ENCODE results near the gene CRX. TPM values are rescaled to one million over a fixed set of nuclear protein-coding genes. Genes with fewer than 3 reads are reported as not detected.
"Not testable (repeated sequence)": the region's sequence is repeated elsewhere in the genome, so short reads cannot be mapped to it uniquely, and the experiment has no call there.

The CRX gene
- total and polyA plus RNA-seq, 2 donors (not counting 3 experiments of a cell fraction or from before 2014, with no cell fraction given), result not detected

DNA sequence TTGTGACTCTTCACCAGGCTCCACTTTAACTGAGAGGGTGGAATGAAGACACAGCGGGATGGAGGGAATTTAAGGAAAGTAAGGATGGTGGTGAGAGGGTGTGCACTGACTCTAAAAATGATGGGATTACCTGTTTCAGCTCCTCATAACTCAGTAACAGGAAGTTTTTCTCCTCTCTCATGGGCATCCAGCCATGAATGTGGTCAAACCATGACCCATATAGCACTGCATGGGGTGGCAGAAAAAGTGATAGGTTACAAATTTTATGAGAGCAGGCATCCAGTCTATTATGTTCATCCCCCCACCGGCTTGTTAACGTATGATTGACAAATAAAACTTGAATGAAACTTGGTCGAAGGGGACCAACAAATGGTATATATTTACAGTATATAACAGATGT, 57.2 kb downstream of the CRX start:
- H3K9me3 ChIP-seq (replicated peaks; ENCODE audit: control insufficient read depth, insufficient read depth, low read length), result no peaks in the 10 kb centered on the region
- no peak overlapping the region for H3K9ac ChIP-seq (replicated peaks; ENCODE audit: extremely low read depth, insufficient read depth, low read length)
- H3K4me2 ChIP-seq (ENCODE audit: insufficient read depth, low read length), result no peak overlapping the region
- H3K9me1 ChIP-seq (replicated peaks; ENCODE audit: control insufficient read depth, extremely low read depth, insufficient read depth, low read length), result no peaks in the 10 kb centered on the region
- DNase-seq (ENCODE audit: low read depth, low spot score), result no peak
- dilution Hi-C loops (cut with MboI; ENCODE audit: extremely low pct_ligation_motif_present, low sequenced_read_pairs) (no loop called here), intact Hi-C loops (cut with micrococcal nuclease) (no loop called here)
- no peak for FAIRE-seq
- H3K79me2 ChIP-seq (ENCODE audit: control insufficient read depth, insufficient read depth, low read length), result no peaks in the 10 kb centered on the region
- H3K27ac ChIP-seq (ENCODE audit: insufficient read depth, low read depth, low read length), result no peak overlapping the region
- TF ChIP-seq EZH2 (IDR thresholded peaks at IDR 0.05; ENCODE audit: borderline replicate concordance, low read depth, low read length, severe bottlenecking), result no peak
- no peak for TF ChIP-seq GATA2 (IDR thresholded peaks at IDR 0.05; ENCODE audit: insufficient read depth, insufficient read length, low read depth, low read length)
- TF ChIP-seq, protein P1, sequence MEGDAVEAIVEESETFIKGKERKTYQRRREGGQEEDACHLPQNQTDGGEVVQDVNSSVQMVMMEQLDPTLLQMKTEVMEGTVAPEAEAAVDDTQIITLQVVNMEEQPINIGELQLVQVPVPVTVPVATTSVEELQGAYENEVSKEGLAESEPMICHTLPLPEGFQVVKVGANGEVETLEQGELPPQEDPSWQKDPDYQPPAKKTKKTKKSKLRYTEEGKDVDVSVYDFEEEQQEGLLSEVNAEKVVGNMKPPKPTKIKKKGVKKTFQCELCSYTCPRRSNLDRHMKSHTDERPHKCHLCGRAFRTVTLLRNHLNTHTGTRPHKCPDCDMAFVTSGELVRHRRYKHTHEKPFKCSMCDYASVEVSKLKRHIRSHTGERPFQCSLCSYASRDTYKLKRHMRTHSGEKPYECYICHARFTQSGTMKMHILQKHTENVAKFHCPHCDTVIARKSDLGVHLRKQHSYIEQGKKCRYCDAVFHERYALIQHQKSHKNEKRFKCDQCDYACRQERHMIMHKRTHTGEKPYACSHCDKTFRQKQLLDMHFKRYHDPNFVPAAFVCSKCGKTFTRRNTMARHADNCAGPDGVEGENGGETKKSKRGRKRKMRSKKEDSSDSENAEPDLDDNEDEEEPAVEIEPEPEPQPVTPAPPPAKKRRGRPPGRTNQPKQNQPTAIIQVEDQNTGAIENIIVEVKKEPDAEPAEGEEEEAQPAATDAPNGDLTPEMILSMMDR (IDR thresholded peaks at IDR 0.05; ENCODE audit: extremely low read depth in 1 of 2, insufficient read depth in 1 of 2, low read depth in 1 of 2, low read length in 2 of 2), result no peak
- TF ChIP-seq FOS (IDR thresholded peaks at IDR 0.05; ENCODE audit: borderline replicate concordance, insufficient read depth, low read length), result no peak
- TF ChIP-seq POLR2A (IDR thresholded peaks at IDR 0.05; ENCODE audit: low read depth, low read length), result no peak
- no peak for TF ChIP-seq JUN (IDR thresholded peaks at IDR 0.05; ENCODE audit: borderline replicate concordance, insufficient read depth, insufficient read length, low read depth)
- no peak for TF ChIP-seq MYC (IDR thresholded peaks at IDR 0.05; ENCODE audit: low read depth, low read length)
- TF ChIP-seq POLR2AphosphoS5 (IDR thresholded peaks at IDR 0.05; ENCODE audit: insufficient read depth, low read depth, low read length), result no peak
- H3K4me1 ChIP-seq (ENCODE audit: control insufficient read depth, extremely low read depth, insufficient read depth, low read length), result no peaks in the 10 kb centered on the region
- ChIA-PET POLR2A (no interaction called here), CTCF (interaction anchor here (2.5 kb wide), 1 partner anchor 10 kb away, joined by 15 read pairs; no protein-coding TSS in a partner anchor)
- no peak overlapping the region for H3K4me3 ChIP-seq (replicated peaks in 1 of 3; ENCODE audit: insufficient read depth in 1 of 3, low read depth in 1 of 3, low read length in 3 of 3)
- H3K27me3 ChIP-seq (ENCODE audit: control insufficient read depth in 2 of 2, insufficient read depth in 2 of 2, low read length in 2 of 2), result peaks cover 0 to 2% of the 10 kb centered on the region in 2 experiments
- H4K20me1 ChIP-seq (replicated peaks; ENCODE audit: control insufficient read depth, extremely low read depth, insufficient read depth, low read length), result no peaks in the 10 kb centered on the region
- no peaks in the 10 kb centered on the region for H3K36me3 ChIP-seq (ENCODE audit: control insufficient read depth in 2 of 2, extremely low read depth in 1 of 2, insufficient read depth in 2 of 2, low read length in 2 of 2)
- BruUV-seq (replicated peaks), result no TSS peak
- H2AFZ ChIP-seq (ENCODE audit: low read depth, low read length), result no peak overlapping the region

GRCh38 chr19:47879385-47879784, 57.6 kb downstream of the CRX start:
- H3K9ac ChIP-seq (replicated peaks; ENCODE audit: extremely low read depth, insufficient read depth, low read length); H4K20me1 ChIP-seq (replicated peaks; ENCODE audit: control insufficient read depth, extremely low read depth, insufficient read depth, low read length); H3K79me2 ChIP-seq (ENCODE audit: control insufficient read depth, insufficient read depth, low read length); dilution Hi-C loops (cut with MboI; ENCODE audit: extremely low pct_ligation_motif_present, low sequenced_read_pairs); H3K4me3 ChIP-seq (replicated peaks in 1 of 3; ENCODE audit: insufficient read depth in 1 of 3, low read depth in 1 of 3, low read length in 3 of 3); H3K27me3 ChIP-seq (ENCODE audit: control insufficient read depth in 2 of 2, insufficient read depth in 2 of 2, low read length in 2 of 2); H3K27ac ChIP-seq (ENCODE audit: insufficient read depth, low read depth, low read length); H3K36me3 ChIP-seq (ENCODE audit: control insufficient read depth in 2 of 2, extremely low read depth in 1 of 2, insufficient read depth in 2 of 2, low read length in 2 of 2); H3K9me3 ChIP-seq (replicated peaks; ENCODE audit: control insufficient read depth, insufficient read depth, low read length); POLR2A ChIA-PET; H2AFZ ChIP-seq (ENCODE audit: low read depth, low read length); intact Hi-C loops (cut with micrococcal nuclease); H3K4me2 ChIP-seq (ENCODE audit: insufficient read depth, low read length); H3K4me1 ChIP-seq (ENCODE audit: control insufficient read depth, extremely low read depth, insufficient read depth, low read length); BruUV-seq (replicated peaks); DNase-seq (ENCODE audit: low read depth, low spot score); FAIRE-seq; H3K9me1 ChIP-seq (replicated peaks; ENCODE audit: control insufficient read depth, extremely low read depth, insufficient read depth, low read length): not testable (repeated sequence)
- CTCF ChIA-PET, result interaction anchor here (1.2 kb wide), 1 partner anchor 10 kb away, joined by 9 read pairs; no protein-coding TSS in a partner anchor
